HEK293 (cell line): ENCODE data around the gene PODXL2.

Experiments used
- BCL11B ChIP-seq: fragments of 450-650 bp; formaldehyde crosslinking; IDR thresholded peaks from 2 replicates; pipeline ENCODE4 v1.5.1; 2016; ENCODE audit warnings: low read depth, missing biosample characterization, missing genetic modification characterization
- FEZF1 ChIP-seq: fragments of 450-650 bp; formaldehyde crosslinking; IDR thresholded peaks from 2 replicates; pipeline ENCODE4 v1.5.1; 2016; ENCODE audit warnings: missing biosample characterization, missing genetic modification characterization
- GLI4 ChIP-seq: fragments of 450-650 bp; formaldehyde crosslinking; IDR thresholded peaks from 2 replicates; pipeline ENCODE4 v1.5.1; 2016; ENCODE audit warnings: missing biosample characterization, missing genetic modification characterization
- GLIS1 ChIP-seq: fragments of 450-650 bp; formaldehyde crosslinking; IDR thresholded peaks from 2 replicates; pipeline ENCODE4 v1.5.1; 2016; ENCODE audit warnings: missing biosample characterization, missing genetic modification characterization
- HOXD13 ChIP-seq: sonication (generic); formaldehyde crosslinking; IDR thresholded peaks from 2 replicates; pipeline ENCODE4 v1.8.0; 2022; ENCODE audit warnings: missing genetic modification reagents, borderline replicate concordance
- IKZF3 ChIP-seq: fragments of 450-650 bp; IDR thresholded peaks from 2 replicates; pipeline ENCODE4 v1.5.0; 2018; ENCODE audit warnings: missing biosample characterization, mild to moderate bottlenecking, missing genetic modification characterization, moderate library complexity
- KLF1 ChIP-seq: fragments of 450-650 bp; formaldehyde crosslinking; IDR thresholded peaks from 2 replicates; pipeline ENCODE4 v1.5.1; 2016; ENCODE audit warnings: missing biosample characterization, missing genetic modification characterization
- KLF10 ChIP-seq: fragments of 450-650 bp; IDR thresholded peaks from 2 replicates; pipeline ENCODE4 v1.5.1; 2018; ENCODE audit warnings: missing biosample characterization, mild to moderate bottlenecking, missing genetic modification characterization
- SP3 ChIP-seq: fragments of 450-650 bp; formaldehyde crosslinking; IDR thresholded peaks from 2 replicates; pipeline ENCODE4 v1.5.1; 2016; ENCODE audit warnings: missing biosample characterization, missing genetic modification characterization
- TCF7L2 ChIP-seq: IDR thresholded peaks from 2 replicates; pipeline ENCODE4 v1.6.1; 2011; ENCODE audit warnings: low read depth, mild to moderate bottlenecking, inconsistent platforms, low read length, moderate library complexity, borderline replicate concordance
- YY1 ChIP-seq: fragments of 450-650 bp; formaldehyde crosslinking; IDR thresholded peaks from 2 replicates; pipeline ENCODE4 v1.5.1; 2018; ENCODE audit warnings: missing biosample characterization, missing genetic modification characterization
- ZBTB7A ChIP-seq: fragments of 450-650 bp; formaldehyde crosslinking; IDR thresholded peaks from 2 replicates; pipeline ENCODE4 v1.5.1; 2016; ENCODE audit warnings: low read depth, missing biosample characterization, missing genetic modification characterization
- ZNF174 ChIP-seq: fragments of 450-650 bp; formaldehyde crosslinking; IDR thresholded peaks from 2 replicates; pipeline ENCODE4 v1.5.0; 2017; ENCODE audit warnings: missing biosample characterization, mild to moderate bottlenecking, missing genetic modification characterization
- ZNF37A ChIP-seq: fragments of 450-650 bp; IDR thresholded peaks from 2 replicates; pipeline ENCODE4 v1.5.1; 2018; ENCODE audit warnings: missing biosample characterization, missing genetic modification characterization
- ZNF394 ChIP-seq: fragments of 450-650 bp; formaldehyde crosslinking; IDR thresholded peaks from 2 replicates; pipeline ENCODE4 v1.5.1; 2016; ENCODE audit warnings: missing biosample characterization, missing genetic modification characterization, mild to moderate bottlenecking, moderate library complexity, borderline replicate concordance
- ZNF426 ChIP-seq: fragments of 450-650 bp; formaldehyde crosslinking; IDR thresholded peaks from 2 replicates; pipeline ENCODE4 v1.5.1; 2017; ENCODE audit warnings: missing biosample characterization, missing genetic modification characterization, mild to moderate bottlenecking, inconsistent platforms, moderate library complexity
- ZNF501 ChIP-seq: fragments of 450-650 bp; formaldehyde crosslinking; IDR thresholded peaks from 2 replicates; pipeline ENCODE4 v1.5.1; 2016; ENCODE audit warnings: missing biosample characterization, missing genetic modification characterization
- ZNF514 ChIP-seq: fragments of 450-650 bp; formaldehyde crosslinking; IDR thresholded peaks from 2 replicates; pipeline ENCODE4 v1.5.1; 2016; ENCODE audit warnings: missing biosample characterization, missing genetic modification characterization
- ZNF521 ChIP-seq: fragments of 450-650 bp; formaldehyde crosslinking; IDR thresholded peaks from 2 replicates; pipeline ENCODE4 v1.5.1; 2017; ENCODE audit warnings: missing biosample characterization, mild to moderate bottlenecking, missing genetic modification characterization
- ZNF555 ChIP-seq: fragments of 450-650 bp; formaldehyde crosslinking; conservative IDR thresholded peaks from 2 replicates; pipeline ENCODE4 v1.5.1; 2017; ENCODE audit warnings: missing biosample characterization, mild to moderate bottlenecking, missing genetic modification characterization, inconsistent platforms
- ZNF701 ChIP-seq: fragments of 450-650 bp; formaldehyde crosslinking; IDR thresholded peaks from 2 replicates; pipeline ENCODE4 v1.5.1; 2016; ENCODE audit warnings: missing biosample characterization, missing genetic modification characterization
- ZSCAN30 ChIP-seq: fragments of 450-650 bp; IDR thresholded peaks from 2 replicates; pipeline ENCODE4 v1.5.1; 2018; ENCODE audit warnings: missing biosample characterization, mild to moderate bottlenecking, missing genetic modification characterization, moderate library complexity
- TF ChIP-seq, protein P1 (sequence below): fragments of 450-650 bp; formaldehyde crosslinking; IDR thresholded peaks from 2 replicates; pipeline ENCODE4 v1.5.1; 2016; ENCODE audit warnings: missing biosample characterization, missing genetic modification characterization
- TF ChIP-seq, protein P2 (sequence below): fragments of 450-650 bp; formaldehyde crosslinking; IDR thresholded peaks from 2 replicates; pipeline ENCODE4 v1.5.1; 2016; ENCODE audit warnings: missing biosample characterization, missing genetic modification characterization
- TF ChIP-seq, protein P3 (sequence below): fragments of 450-650 bp; formaldehyde crosslinking; IDR thresholded peaks from 2 replicates; pipeline ENCODE4 v1.5.0; 2017; ENCODE audit warnings: missing biosample characterization, missing genetic modification characterization, borderline replicate concordance
- TF ChIP-seq, protein P4 (sequence below): fragments of 450-650 bp; formaldehyde crosslinking; IDR thresholded peaks from 2 replicates; pipeline ENCODE4 v1.5.1; 2017; ENCODE audit warnings: missing biosample characterization, missing genetic modification characterization
- TF ChIP-seq, protein P5 (sequence below): fragments of 450-650 bp; formaldehyde crosslinking; IDR thresholded peaks from 2 replicates; pipeline ENCODE4 v1.5.1; 2016; ENCODE audit warnings: missing biosample characterization, missing genetic modification characterization

PODXL2 gene

DNA sequence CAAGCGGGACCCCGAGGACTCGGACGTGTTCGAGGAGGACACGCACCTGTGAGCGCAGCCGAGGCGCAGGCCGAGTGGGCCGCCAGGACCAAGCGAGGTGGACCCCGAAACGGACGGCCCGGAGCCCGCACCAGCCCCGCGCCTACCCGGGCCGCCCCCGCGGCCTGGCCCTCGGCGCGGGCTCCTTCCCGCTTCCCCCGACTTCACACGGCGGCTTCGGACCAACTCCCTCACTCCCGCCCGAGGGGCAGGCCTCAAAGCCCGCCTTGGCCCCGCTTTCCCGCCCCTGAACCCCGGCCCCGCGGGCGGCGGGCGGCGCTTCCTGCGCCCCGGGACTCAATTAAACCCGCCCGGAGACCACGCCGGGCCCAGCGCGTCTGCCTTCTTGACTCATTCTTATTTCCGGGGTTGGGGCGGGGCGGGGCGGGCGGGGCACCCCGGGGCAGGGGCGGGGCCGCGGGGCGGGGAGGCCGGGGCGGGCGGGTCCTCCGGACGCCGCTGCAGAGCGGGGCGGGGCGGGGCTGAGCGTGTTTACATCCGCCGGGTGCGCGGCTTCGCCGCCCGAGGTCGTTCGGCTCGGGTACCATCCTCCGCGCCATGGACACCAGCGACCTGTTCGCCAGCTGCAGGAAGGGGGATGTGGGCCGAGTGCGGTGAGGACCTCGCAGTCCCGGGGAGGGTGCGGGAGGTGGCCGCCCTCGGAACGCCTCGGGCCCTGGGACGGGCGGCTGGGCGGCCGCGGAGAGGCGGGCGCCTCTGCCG lies 43.6 kb downstream of the PODXL2 start, which contains the start of gene ABTB1 (continued):
- TF ChIP-seq ZNF501 (tag by site-specific recombination) (no peak), TCF7L2 (no peak), GLIS1 (tag by site-specific recombination) (no peak), ZBTB7A (tag by site-specific recombination) (no peak), KLF10 (tag by site-specific recombination) (no peak), ZNF394 (tag by site-specific recombination) (no peak), ZNF555 (tag by site-specific recombination) (no peak), ZNF521 (tag by site-specific recombination) (no peak), KLF1 (0 out of 2 replicates have a peak, but pooled peaks have one; percentile 45), ZNF701 (tag by site-specific recombination) (no peak), ZSCAN30 (tag by site-specific recombination) (0 out of 2 replicates have a peak, but pooled peaks have one; percentile 18), YY1 (tag by site-specific recombination) (no peak), IKZF3 (0 out of 2 replicates have a peak, but pooled peaks have one; percentile 37), ZNF174 (tag by site-specific recombination) (no peak), HOXD13 (CRISPR knock-in tag) (no peak), SP3 (tag by site-specific recombination) (0 out of 2 replicates have a peak, but pooled peaks have one; percentile 41), ZNF426 (tag by site-specific recombination) (no peak), ZNF37A (tag by site-specific recombination) (no peak), FEZF1 (tag by site-specific recombination) (no peak), BCL11B (no peak), GLI4 (no peak), ZNF514 (tag by site-specific recombination) (no peak)
- TF ChIP-seq, protein P1, sequence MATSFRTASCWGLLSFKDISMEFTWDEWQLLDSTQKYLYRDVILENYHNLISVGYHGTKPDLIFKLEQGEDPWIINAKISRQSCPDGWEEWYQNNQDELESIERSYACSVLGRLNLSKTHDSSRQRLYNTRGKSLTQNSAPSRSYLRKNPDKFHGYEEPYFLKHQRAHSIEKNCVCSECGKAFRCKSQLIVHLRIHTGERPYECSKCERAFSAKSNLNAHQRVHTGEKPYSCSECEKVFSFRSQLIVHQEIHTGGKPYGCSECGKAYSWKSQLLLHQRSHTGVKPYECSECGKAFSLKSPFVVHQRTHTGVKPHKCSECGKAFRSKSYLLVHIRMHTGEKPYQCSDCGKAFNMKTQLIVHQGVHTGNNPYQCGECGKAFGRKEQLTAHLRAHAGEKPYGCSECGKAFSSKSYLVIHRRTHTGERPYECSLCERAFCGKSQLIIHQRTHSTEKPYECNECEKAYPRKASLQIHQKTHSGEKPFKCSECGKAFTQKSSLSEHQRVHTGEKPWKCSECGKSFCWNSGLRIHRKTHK (tag by site-specific recombination) = no peak
- TF ChIP-seq, protein P2, sequence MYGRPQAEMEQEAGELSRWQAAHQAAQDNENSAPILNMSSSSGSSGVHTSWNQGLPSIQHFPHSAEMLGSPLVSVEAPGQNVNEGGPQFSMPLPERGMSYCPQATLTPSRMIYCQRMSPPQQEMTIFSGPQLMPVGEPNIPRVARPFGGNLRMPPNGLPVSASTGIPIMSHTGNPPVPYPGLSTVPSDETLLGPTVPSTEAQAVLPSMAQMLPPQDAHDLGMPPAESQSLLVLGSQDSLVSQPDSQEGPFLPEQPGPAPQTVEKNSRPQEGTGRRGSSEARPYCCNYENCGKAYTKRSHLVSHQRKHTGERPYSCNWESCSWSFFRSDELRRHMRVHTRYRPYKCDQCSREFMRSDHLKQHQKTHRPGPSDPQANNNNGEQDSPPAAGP (tag by site-specific recombination) = no peak
- TF ChIP-seq, protein P3, sequence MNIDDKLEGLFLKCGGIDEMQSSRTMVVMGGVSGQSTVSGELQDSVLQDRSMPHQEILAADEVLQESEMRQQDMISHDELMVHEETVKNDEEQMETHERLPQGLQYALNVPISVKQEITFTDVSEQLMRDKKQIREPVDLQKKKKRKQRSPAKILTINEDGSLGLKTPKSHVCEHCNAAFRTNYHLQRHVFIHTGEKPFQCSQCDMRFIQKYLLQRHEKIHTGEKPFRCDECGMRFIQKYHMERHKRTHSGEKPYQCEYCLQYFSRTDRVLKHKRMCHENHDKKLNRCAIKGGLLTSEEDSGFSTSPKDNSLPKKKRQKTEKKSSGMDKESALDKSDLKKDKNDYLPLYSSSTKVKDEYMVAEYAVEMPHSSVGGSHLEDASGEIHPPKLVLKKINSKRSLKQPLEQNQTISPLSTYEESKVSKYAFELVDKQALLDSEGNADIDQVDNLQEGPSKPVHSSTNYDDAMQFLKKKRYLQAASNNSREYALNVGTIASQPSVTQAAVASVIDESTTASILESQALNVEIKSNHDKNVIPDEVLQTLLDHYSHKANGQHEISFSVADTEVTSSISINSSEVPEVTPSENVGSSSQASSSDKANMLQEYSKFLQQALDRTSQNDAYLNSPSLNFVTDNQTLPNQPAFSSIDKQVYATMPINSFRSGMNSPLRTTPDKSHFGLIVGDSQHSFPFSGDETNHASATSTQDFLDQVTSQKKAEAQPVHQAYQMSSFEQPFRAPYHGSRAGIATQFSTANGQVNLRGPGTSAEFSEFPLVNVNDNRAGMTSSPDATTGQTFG = no peak
- TF ChIP-seq, protein P4, sequence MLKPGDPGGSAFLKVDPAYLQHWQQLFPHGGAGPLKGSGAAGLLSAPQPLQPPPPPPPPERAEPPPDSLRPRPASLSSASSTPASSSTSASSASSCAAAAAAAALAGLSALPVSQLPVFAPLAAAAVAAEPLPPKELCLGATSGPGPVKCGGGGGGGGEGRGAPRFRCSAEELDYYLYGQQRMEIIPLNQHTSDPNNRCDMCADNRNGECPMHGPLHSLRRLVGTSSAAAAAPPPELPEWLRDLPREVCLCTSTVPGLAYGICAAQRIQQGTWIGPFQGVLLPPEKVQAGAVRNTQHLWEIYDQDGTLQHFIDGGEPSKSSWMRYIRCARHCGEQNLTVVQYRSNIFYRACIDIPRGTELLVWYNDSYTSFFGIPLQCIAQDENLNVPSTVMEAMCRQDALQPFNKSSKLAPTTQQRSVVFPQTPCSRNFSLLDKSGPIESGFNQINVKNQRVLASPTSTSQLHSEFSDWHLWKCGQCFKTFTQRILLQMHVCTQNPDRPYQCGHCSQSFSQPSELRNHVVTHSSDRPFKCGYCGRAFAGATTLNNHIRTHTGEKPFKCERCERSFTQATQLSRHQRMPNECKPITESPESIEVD (tag by site-specific recombination) = no peak
- TF ChIP-seq, protein P5, sequence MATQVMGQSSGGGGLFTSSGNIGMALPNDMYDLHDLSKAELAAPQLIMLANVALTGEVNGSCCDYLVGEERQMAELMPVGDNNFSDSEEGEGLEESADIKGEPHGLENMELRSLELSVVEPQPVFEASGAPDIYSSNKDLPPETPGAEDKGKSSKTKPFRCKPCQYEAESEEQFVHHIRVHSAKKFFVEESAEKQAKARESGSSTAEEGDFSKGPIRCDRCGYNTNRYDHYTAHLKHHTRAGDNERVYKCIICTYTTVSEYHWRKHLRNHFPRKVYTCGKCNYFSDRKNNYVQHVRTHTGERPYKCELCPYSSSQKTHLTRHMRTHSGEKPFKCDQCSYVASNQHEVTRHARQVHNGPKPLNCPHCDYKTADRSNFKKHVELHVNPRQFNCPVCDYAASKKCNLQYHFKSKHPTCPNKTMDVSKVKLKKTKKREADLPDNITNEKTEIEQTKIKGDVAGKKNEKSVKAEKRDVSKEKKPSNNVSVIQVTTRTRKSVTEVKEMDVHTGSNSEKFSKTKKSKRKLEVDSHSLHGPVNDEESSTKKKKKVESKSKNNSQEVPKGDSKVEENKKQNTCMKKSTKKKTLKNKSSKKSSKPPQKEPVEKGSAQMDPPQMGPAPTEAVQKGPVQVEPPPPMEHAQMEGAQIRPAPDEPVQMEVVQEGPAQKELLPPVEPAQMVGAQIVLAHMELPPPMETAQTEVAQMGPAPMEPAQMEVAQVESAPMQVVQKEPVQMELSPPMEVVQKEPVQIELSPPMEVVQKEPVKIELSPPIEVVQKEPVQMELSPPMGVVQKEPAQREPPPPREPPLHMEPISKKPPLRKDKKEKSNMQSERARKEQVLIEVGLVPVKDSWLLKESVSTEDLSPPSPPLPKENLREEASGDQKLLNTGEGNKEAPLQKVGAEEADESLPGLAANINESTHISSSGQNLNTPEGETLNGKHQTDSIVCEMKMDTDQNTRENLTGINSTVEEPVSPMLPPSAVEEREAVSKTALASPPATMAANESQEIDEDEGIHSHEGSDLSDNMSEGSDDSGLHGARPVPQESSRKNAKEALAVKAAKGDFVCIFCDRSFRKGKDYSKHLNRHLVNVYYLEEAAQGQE (tag by site-specific recombination) = no peak
